SK-N-SH (cell line): Measurements from ENCODE around the gene TXNRD1. TPM values are rescaled to one million over a fixed set of nuclear protein-coding genes. Genes with fewer than 3 reads are reported as not detected.

Experiments
- CTCF ChIA-PET: fragments of 300-600, 350-600 bp; formaldehyde crosslinking; extraction: SDS; loops from one replicate; lab custom pipeline; 2021; lab: Yijun Ruan, JAX
- POLR2A ChIA-PET: fragments of 350-600 bp; sonication (Branson Sonifier 250); formaldehyde crosslinking; extraction: SDS; loops from one replicate; lab custom pipeline; 2020; ENCODE audit warnings: antibody characterized with exemption, inconsistent platforms; lab: Yijun Ruan, JAX
- DNase-seq: peaks from one replicate; pipeline ENCODE4 v3.0.0; 2012
- H2AFZ ChIP-seq: fragments of 200-600 bp; sonication (generic); 2 replicates; pipeline ENCODE4 v1.8.1; 2016; ENCODE audit warnings: antibody characterized with exemption, mild to moderate bottlenecking, low read depth
- H3F3A ChIP-seq: fragments of 200-600 bp; sonication (generic); replicated peaks from 2 replicates; pipeline ENCODE3; 2016; ENCODE audit warnings: antibody characterized with exemption, mild to moderate bottlenecking; ENCODE audit not compliant: insufficient read depth
- H3K27ac ChIP-seq, 2 experiments: fragments of 200-500 bp in 1 of 2; fragments of 200-600 bp in 1 of 2; sonication (Bioruptor generic) in 1 of 2; sonication (generic), shearing (Covaris generic) in 1 of 2; 2 replicates each; pipeline versions ENCODE4 v1.5.1 to v1.6.1; 2014 to 2016; ENCODE audit warnings: low read depth in 2 of 2, inconsistent platforms in 1 of 2, low read length in 1 of 2, mild to moderate bottlenecking in 1 of 2, mixed read lengths in 1 of 2
- H3K27me3 ChIP-seq: fragments of 200-600 bp; sonication (generic), shearing (Covaris generic); 2 replicates; pipeline ENCODE4 v1.6.1; 2016; ENCODE audit warnings: mixed run types; ENCODE audit not compliant: insufficient read depth
- H3K36me3 ChIP-seq, 2 experiments: fragments of 200-500 bp in 1 of 2; fragments of 200-600 bp in 1 of 2; sonication (Bioruptor generic) in 1 of 2; sonication (generic) in 1 of 2; replicated peaks in 1 of 2; 2 replicates each; pipeline versions ENCODE3 to v1.5.1; 2014 to 2016; ENCODE audit warnings: low read length in 1 of 2, mild to moderate bottlenecking in 1 of 2; ENCODE audit not compliant: insufficient read depth in 2 of 2, control insufficient read depth in 1 of 2
- H3K4me1 ChIP-seq, 2 experiments: fragments of 200-500 bp in 1 of 2; fragments of 200-600 bp in 1 of 2; sonication (Bioruptor generic) in 1 of 2; sonication (generic), shearing (Covaris generic) in 1 of 2; 2 replicates each; pipeline versions ENCODE4 v1.5.1 to v1.6.1; 2014 to 2016; ENCODE audit warnings: low read depth in 1 of 2, low read length in 1 of 2, mixed run types in 1 of 2; ENCODE audit not compliant: insufficient read depth in 2 of 2, control insufficient read depth in 1 of 2
- H3K4me2 ChIP-seq: fragments of 200-600 bp; sonication (generic), shearing (Covaris generic); 2 replicates; pipeline ENCODE4 v1.6.1; 2017; ENCODE audit warnings: mixed run types
- H3K4me3 ChIP-seq, 2 experiments: fragments of 200-500 bp in 1 of 2; fragments of 200-600 bp in 1 of 2; sonication (Bioruptor generic) in 1 of 2; sonication (generic), shearing (Covaris generic) in 1 of 2; 2 replicates each; pipeline versions ENCODE4 v1.5.1 to v1.8.1; 2014 to 2016; ENCODE audit warnings: low read depth in 2 of 2, inconsistent platforms in 1 of 2, low read length in 1 of 2, mild to moderate bottlenecking in 1 of 2, mixed read lengths in 1 of 2, moderate library complexity in 1 of 2
- H3K79me2 ChIP-seq: fragments of 200-600 bp; sonication (generic); 2 replicates; pipeline ENCODE4 v1.8.1; 2017; ENCODE audit warnings: mild to moderate bottlenecking; ENCODE audit not compliant: insufficient read depth
- H3K9ac ChIP-seq: fragments of 200-600 bp; sonication (generic); 2 replicates; pipeline ENCODE4 v1.6.1; 2017; ENCODE audit warnings: mixed run types
- H3K9me2 ChIP-seq: fragments of 200-600 bp; sonication (generic); 2 replicates; pipeline ENCODE4 v1.6.1; 2017; ENCODE audit warnings: mixed run types
- H3K9me3 ChIP-seq: fragments of 200-600 bp; sonication (generic); 2 replicates; pipeline ENCODE4 v1.6.1; 2017; ENCODE audit warnings: mixed run types, mild to moderate bottlenecking, moderate library complexity
- H4K20me1 ChIP-seq: fragments of 200-600 bp; sonication (generic); 2 replicates; pipeline ENCODE4 v1.6.1; 2017; ENCODE audit warnings: mild to moderate bottlenecking, mixed run types; ENCODE audit not compliant: insufficient read depth
- FOSL2 ChIP-seq: IDR thresholded peaks from 2 replicates; pipeline ENCODE4 v1.4.0; 2012; ENCODE audit warnings: low read depth, mild to moderate bottlenecking, moderate library complexity, borderline replicate concordance
- FOXJ3 ChIP-seq: sonication (generic); formaldehyde crosslinking; IDR thresholded peaks from 2 replicates; pipeline ENCODE4 v1.5.1; 2020; ENCODE audit warnings: mild to moderate bottlenecking, missing genetic modification reagents
- GABPA ChIP-seq: IDR thresholded peaks from 2 replicates; pipeline ENCODE4 v1.4.0; 2012; ENCODE audit warnings: low read depth, mild to moderate bottlenecking
- MXI1 ChIP-seq: IDR thresholded peaks from 2 replicates; pipeline ENCODE4 v1.6.1; 2012; ENCODE audit warnings: mild to moderate bottlenecking, low read depth, low read length, improper control_type of control experiment
- NFIC ChIP-seq: IDR thresholded peaks from 2 replicates; pipeline ENCODE4 v1.4.0; 2012; ENCODE audit warnings: borderline replicate concordance
- NRF1 ChIP-seq: IDR thresholded peaks from 2 replicates; pipeline ENCODE4 v1.6.1; 2012; ENCODE audit warnings: low read depth, mild to moderate bottlenecking, low read length
- POLR2AphosphoS5 ChIP-seq: IDR thresholded peaks from 2 replicates; pipeline ENCODE4 v1.6.1; 2012; ENCODE audit warnings: low read depth, low read length
- RAD21 ChIP-seq: IDR thresholded peaks from 2 replicates; pipeline ENCODE4 v1.6.1; 2012; ENCODE audit warnings: mild to moderate bottlenecking, low read length
- RCOR1 ChIP-seq: fragments of 150-350 bp; IDR thresholded peaks from 2 replicates; pipeline ENCODE4 v1.6.1; 2017; ENCODE audit warnings: antibody characterized with exemption, low read length
- RXRA ChIP-seq: IDR thresholded peaks from 2 replicates; pipeline ENCODE4 v1.4.0; 2012; ENCODE audit warnings: low read depth, mild to moderate bottlenecking, borderline replicate concordance
- TAF1 ChIP-seq: IDR thresholded peaks from 2 replicates; pipeline ENCODE4 v1.6.1; 2012; ENCODE audit warnings: low read depth, mild to moderate bottlenecking, low read length, moderate library complexity, borderline replicate concordance
- TEAD4 ChIP-seq: IDR thresholded peaks from 2 replicates; pipeline ENCODE4 v1.4.0; 2012; ENCODE audit warnings: mild to moderate bottlenecking, borderline replicate concordance; ENCODE audit not compliant: insufficient read depth
- polyA plus RNA-seq, 3 experiments: library from polyadenylated mRNA; depleted of rRNA; stranded (reverse); fragments of >200 nt; gene quantifications; 2 replicates each; pipeline ENCODE4 v1.2.3, GENCODE V29; 2012
- TF ChIP-seq, protein P1 (sequence below): fragments of 200-600 bp; sonication (generic); IDR thresholded peaks from 2 replicates; pipeline ENCODE4 v1.6.1; 2017; ENCODE audit warnings: antibody characterized with exemption, mild to moderate bottlenecking, moderate library complexity
- TF ChIP-seq, protein P2 (sequence below): IDR thresholded peaks from 2 replicates; pipeline ENCODE4 v1.6.1; 2012; ENCODE audit warnings: mild to moderate bottlenecking, low read depth, low read length, moderate library complexity
- TF ChIP-seq, protein P3 (sequence below): IDR thresholded peaks from 2 replicates; pipeline ENCODE4 v1.4.0; 2012; ENCODE audit warnings: low read depth
- TF ChIP-seq, protein P4 (sequence below): fragments of 150-350 bp; IDR thresholded peaks from 2 replicates; pipeline ENCODE4 v1.6.1; 2016; ENCODE audit warnings: mild to moderate bottlenecking, low read depth, low read length

Gene TXNRD1
- polyA plus RNA-seq, 1 of the 3 experiments (the other 2 are of a cell fraction), result 143 TPM

DNA sequence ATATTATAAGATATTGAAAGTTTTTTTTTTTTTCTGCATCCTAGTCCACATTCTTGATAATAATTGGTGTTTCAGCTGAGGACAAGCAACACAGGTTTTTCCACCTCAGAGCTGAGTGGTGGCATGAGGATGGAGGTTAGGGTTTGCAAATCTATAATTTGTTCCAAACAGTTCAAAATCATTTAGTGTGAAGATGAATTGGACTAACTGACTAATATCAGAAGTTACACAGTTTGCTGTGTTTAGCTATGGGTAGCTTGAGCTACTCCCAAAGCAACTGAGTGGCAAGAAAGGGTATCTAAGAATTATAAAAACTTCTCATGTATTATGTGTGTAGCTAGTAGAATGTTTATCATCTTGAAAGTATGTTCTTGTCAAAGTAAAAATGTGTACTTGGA is 105.0 kb downstream of the TXNRD1 start:
- POLR2A ChIA-PET, result interaction anchor here (0.6 kb wide), 1 partner anchor 355 kb away, joined by 3 read pairs; the partner anchor contains the start of gene TDG
- Histone ChIP-seq H3K27me3 (no peaks in the 10 kb centered on the region), H3K79me2 (peaks cover 53% of the 10 kb centered on the region), H3K36me3 (peaks cover 71 to 76% of the 10 kb centered on the region in 2 experiments), H3K9me2 (no peaks in the 10 kb centered on the region), H4K20me1 (no peaks in the 10 kb centered on the region; the same call in 1 of the 2 replicates), H2AFZ (no peak overlapping the region), H3F3A (peaks cover 32% of the 10 kb centered on the region), H3K4me3 (no peak overlapping the region), H3K9me3 (no peaks in the 10 kb centered on the region), H3K9ac (no peak overlapping the region), H3K27ac (no peak overlapping the region), H3K4me1 (no peaks in the 10 kb centered on the region), H3K4me2 (no peak overlapping the region)
- no peak for TF ChIP-seq NFIC
- TF ChIP-seq FOXJ3 (CRISPR knock-in tag), result no peak
- TF ChIP-seq RXRA, result no peak
- no peak for TF ChIP-seq RCOR1
- TF ChIP-seq TAF1, result no peak
- TF ChIP-seq, protein P1, sequence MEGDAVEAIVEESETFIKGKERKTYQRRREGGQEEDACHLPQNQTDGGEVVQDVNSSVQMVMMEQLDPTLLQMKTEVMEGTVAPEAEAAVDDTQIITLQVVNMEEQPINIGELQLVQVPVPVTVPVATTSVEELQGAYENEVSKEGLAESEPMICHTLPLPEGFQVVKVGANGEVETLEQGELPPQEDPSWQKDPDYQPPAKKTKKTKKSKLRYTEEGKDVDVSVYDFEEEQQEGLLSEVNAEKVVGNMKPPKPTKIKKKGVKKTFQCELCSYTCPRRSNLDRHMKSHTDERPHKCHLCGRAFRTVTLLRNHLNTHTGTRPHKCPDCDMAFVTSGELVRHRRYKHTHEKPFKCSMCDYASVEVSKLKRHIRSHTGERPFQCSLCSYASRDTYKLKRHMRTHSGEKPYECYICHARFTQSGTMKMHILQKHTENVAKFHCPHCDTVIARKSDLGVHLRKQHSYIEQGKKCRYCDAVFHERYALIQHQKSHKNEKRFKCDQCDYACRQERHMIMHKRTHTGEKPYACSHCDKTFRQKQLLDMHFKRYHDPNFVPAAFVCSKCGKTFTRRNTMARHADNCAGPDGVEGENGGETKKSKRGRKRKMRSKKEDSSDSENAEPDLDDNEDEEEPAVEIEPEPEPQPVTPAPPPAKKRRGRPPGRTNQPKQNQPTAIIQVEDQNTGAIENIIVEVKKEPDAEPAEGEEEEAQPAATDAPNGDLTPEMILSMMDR, result no peak
- TF ChIP-seq MXI1, result no peak
- no peak for TF ChIP-seq POLR2AphosphoS5
- TF ChIP-seq FOSL2, result no peak
- no peak for TF ChIP-seq TEAD4
- TF ChIP-seq, protein P2, sequence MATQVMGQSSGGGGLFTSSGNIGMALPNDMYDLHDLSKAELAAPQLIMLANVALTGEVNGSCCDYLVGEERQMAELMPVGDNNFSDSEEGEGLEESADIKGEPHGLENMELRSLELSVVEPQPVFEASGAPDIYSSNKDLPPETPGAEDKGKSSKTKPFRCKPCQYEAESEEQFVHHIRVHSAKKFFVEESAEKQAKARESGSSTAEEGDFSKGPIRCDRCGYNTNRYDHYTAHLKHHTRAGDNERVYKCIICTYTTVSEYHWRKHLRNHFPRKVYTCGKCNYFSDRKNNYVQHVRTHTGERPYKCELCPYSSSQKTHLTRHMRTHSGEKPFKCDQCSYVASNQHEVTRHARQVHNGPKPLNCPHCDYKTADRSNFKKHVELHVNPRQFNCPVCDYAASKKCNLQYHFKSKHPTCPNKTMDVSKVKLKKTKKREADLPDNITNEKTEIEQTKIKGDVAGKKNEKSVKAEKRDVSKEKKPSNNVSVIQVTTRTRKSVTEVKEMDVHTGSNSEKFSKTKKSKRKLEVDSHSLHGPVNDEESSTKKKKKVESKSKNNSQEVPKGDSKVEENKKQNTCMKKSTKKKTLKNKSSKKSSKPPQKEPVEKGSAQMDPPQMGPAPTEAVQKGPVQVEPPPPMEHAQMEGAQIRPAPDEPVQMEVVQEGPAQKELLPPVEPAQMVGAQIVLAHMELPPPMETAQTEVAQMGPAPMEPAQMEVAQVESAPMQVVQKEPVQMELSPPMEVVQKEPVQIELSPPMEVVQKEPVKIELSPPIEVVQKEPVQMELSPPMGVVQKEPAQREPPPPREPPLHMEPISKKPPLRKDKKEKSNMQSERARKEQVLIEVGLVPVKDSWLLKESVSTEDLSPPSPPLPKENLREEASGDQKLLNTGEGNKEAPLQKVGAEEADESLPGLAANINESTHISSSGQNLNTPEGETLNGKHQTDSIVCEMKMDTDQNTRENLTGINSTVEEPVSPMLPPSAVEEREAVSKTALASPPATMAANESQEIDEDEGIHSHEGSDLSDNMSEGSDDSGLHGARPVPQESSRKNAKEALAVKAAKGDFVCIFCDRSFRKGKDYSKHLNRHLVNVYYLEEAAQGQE, result no peak
- no peak for TF ChIP-seq RAD21
- TF ChIP-seq, protein P3, sequence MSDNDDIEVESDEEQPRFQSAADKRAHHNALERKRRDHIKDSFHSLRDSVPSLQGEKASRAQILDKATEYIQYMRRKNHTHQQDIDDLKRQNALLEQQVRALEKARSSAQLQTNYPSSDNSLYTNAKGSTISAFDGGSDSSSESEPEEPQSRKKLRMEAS, result no peak
- TF ChIP-seq, protein P4, sequence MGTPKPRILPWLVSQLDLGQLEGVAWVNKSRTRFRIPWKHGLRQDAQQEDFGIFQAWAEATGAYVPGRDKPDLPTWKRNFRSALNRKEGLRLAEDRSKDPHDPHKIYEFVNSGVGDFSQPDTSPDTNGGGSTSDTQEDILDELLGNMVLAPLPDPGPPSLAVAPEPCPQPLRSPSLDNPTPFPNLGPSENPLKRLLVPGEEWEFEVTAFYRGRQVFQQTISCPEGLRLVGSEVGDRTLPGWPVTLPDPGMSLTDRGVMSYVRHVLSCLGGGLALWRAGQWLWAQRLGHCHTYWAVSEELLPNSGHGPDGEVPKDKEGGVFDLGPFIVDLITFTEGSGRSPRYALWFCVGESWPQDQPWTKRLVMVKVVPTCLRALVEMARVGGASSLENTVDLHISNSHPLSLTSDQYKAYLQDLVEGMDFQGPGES, result no peak
- TF ChIP-seq GABPA, result no peak
- no peak for TF ChIP-seq NRF1
- CTCF ChIA-PET, result interaction anchor here (0.6 kb wide), 1 partner anchor 61 kb away, joined by 3 read pairs; no protein-coding TSS in a partner anchor
- no peak for DNase-seq
